ENCODE results near the gene ISCA2. TPM values are rescaled to one million over a fixed set of nuclear protein-coding genes. Genes with fewer than 3 reads are reported as not detected.

Gene ISCA2
- total RNA-seq, 2 donors from 2014 or later = 9.3 to 12.9 TPM

DNA sequence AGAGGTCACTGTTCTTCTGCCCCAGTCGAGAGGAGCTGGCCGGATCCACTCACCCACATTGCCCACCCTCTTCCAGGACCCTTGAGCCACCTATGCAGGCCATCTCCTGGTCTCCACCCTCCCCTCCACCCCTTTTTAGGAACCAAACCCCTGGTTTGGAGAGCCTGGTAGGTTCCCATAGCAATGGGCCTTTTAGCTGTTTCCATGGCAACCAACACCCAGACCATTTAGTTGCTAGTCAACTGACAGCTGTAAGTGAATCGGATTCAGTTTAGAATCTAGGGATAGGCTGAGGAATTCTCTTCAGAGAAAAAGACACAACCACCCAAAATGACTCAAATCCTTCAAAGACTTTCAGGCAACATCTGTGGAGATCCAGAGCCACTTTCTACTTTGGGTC is 17.0 kb upstream of the ISCA2 start:
- DNase-seq (ENCODE audit: low spot score) = no peak
- intact Hi-C loops (cut with DNase I) = loop anchor here in 1 of 2 donors (5.0 kb wide), 1 partner anchor 119 kb away; no protein-coding TSS in a partner anchor

- no peak for DNase-seq (ENCODE audit: low spot score)
- intact Hi-C loops (cut with DNase I) = loop anchor here in 1 of 2 donors (5.0 kb wide), 1 partner anchor 122 kb away; no protein-coding TSS in a partner anchor
Measured at GRCh38 chr14:74478996-74479635, 14.4 kb upstream of the ISCA2 start.

GRCh38 chr14:74480046-74480445 is 13.5 kb upstream of the ISCA2 start:
- DNase-seq (ENCODE audit: low spot score) = no peak

GRCh38 chr14:74482571-74482970 is 11.0 kb upstream of the ISCA2 start:
- no peak for DNase-seq (ENCODE audit: low spot score)

More at GRCh38 chr14:74480046-74480445, 13.5 kb upstream of the ISCA2 start:
- intact Hi-C loops (cut with DNase I) = no loop called here

DNA sequence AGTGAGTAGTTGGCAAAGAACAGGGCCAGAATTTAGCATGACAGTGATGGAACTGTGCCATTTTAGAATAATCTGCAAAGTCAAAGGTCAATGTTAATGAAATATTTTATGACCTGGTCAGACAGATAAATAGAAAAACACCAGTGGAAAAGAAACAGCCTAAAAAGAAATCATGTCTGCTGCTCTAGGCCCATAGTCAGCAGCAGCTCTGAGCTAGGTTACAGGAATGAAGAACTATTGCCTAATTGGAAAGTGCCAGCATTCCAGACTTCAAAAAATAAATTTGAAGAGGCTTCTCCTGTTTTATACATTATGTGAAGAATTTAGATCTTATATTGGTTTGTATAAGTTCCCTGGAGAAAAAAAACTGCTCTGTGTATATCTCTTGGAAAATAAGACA is 10.2 kb upstream of the ISCA2 start:
- intact Hi-C loops (cut with DNase I) = no loop called here
- DNase-seq (ENCODE audit: low spot score) = no peak

More at GRCh38 chr14:74482571-74482970, 11.0 kb upstream of the ISCA2 start:
- intact Hi-C loops (cut with DNase I) = no loop called here

GRCh38 chr14:74486164-74486563 is 7.4 kb upstream of the ISCA2 start:
- intact Hi-C loops (cut with DNase I) = no loop called here
- no peak for DNase-seq (ENCODE audit: low spot score)

- DNase-seq (ENCODE audit: low spot score) = no peak
- intact Hi-C loops (cut with DNase I) = no loop called here
Measured at GRCh38 chr14:74488786-74489397, 4.7 kb upstream of the ISCA2 start.

DNA sequence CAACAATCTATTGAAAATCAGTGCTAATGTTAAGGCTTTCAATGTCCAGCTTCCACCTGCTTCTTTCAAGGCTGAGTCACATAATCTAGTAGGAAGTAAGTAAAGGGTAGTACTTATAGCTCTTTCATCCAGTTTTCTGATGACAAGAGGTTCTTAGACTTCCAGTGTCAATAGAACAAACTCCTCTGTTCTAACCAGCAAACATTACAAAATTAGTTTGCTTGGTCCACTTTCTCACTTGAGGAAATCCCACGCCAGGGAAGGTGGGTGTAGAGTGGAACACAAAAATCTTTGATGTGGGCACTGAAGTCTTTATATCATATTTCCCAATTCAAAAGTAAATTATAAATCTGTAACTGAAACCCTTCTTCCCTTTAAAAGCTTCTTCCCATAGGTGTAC is 3.1 kb upstream of the ISCA2 start:
- intact Hi-C loops (cut with DNase I) = no loop called here
- DNase-seq (ENCODE audit: low spot score) = no peak

GRCh38 chr14:74491956-74492775 is 1.4 kb upstream of the ISCA2 start:
- intact Hi-C loops (cut with DNase I) = no loop called here
- DNase-seq (ENCODE audit: low spot score) = no peak

GRCh38 chr14:74492776-74493342 is 706 bp upstream of the ISCA2 start, which contains the start of gene NPC2:
TSS of gene NPC2 (minus strand) at chr14:74493305. CDS start at chr14:74493274, 31 bp downstream.
- intact Hi-C loops (cut with DNase I) = no loop called here
- no peak for DNase-seq (ENCODE audit: low spot score)

DNA sequence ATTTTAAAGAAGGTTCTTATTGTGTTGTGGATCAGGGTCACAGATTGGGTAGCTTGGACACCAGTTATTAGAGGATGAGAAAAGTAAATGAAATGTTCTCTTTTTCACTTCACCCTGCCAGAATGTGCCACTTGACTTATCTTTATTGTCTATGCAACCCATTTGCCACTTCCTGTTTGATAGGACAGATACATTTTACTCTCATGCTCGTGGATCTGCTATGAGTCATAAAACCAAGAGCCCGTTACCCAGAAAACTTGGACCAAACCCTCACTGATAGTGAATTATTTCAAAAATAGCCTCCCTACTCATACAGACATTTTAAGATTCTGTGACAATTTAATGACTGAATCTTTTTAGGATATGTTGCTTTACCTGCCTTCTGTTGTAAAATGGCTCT is 1.8 kb downstream of the ISCA2 start:
- no peak for DNase-seq (ENCODE audit: low spot score)
- intact Hi-C loops (cut with DNase I) = no loop called here

GRCh38 chr14:74500417-74501134 is 7.0 kb downstream of the ISCA2 start:
- DNase-seq (ENCODE audit: low spot score) = no peak
- intact Hi-C loops (cut with DNase I) = loop anchor here in 1 of 2 donors (5.0 kb wide), 1 partner anchor 107 kb away; no protein-coding TSS in a partner anchor

GRCh38 chr14:74501135-74501614 is 7.6 kb downstream of the ISCA2 start:
- intact Hi-C loops (cut with DNase I) = loop anchor here in 1 of 2 donors (5.0 kb wide), 1 partner anchor 106 kb away; no protein-coding TSS in a partner anchor
- DNase-seq (ENCODE audit: low spot score) = peak; percentile 91

GRCh38 chr14:74501691-74502090 is 8.1 kb downstream of the ISCA2 start:
- intact Hi-C loops (cut with DNase I) = loop anchor here in 1 of 2 donors (5.0 kb wide), 1 partner anchor 106 kb away; no protein-coding TSS in a partner anchor
- DNase-seq (ENCODE audit: low spot score) = no peak

GRCh38 chr14:74502236-74503019 is 8.9 kb downstream of the ISCA2 start:
- DNase-seq (ENCODE audit: low spot score) = no peak
- intact Hi-C loops (cut with DNase I) = loop anchor here in 1 of 2 donors (5.0 kb wide), 1 partner anchor 105 kb away; no protein-coding TSS in a partner anchor

- intact Hi-C loops (cut with DNase I) = loop anchor here in 1 of 2 donors (5.0 kb wide), 1 partner anchor 104 kb away; no protein-coding TSS in a partner anchor
- DNase-seq (ENCODE audit: low spot score) = no peak
Measured at GRCh38 chr14:74503291-74503937, 9.8 kb downstream of the ISCA2 start.

DNA sequence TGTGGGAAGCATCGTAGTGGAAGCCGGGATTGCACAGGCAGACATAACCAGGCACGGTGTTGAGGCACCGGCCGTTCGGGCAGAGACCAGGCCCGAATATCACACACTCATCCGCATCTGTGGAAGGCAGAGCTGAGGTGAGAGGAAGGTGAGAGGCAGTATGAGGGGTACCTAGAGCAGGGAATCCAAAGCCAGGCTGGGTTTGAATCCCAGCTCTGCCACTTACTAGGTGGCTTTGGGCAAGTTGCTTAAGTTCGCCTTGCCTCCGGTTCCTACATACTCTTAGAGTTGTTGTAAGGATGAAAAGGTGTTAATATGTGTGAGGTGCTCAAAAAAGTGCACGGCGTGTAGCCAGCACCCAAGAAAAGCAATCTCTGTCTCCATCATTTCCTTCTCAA is 10.4 kb downstream of the ISCA2 start:
- intact Hi-C loops (cut with DNase I) = loop anchor here in 1 of 2 donors (5.0 kb wide), 1 partner anchor 103 kb away; no protein-coding TSS in a partner anchor
- DNase-seq (ENCODE audit: low spot score) = no peak
